ENCODE data around the gene TEKT3.

The TEKT3 gene

GRCh38 chr17:15341385-15341849 lies at the start of gene TEKT3:
Gene TEKT3 (minus strand): TSS chr17:15341597. CDS start chr17:15331585, 10,012 bp downstream.
- H3K4me3 ChIP-seq (ENCODE audit: control insufficient read depth, low read depth, low read length) = peak within 1 kb of the TSS; percentile 44
- peak; percentile 66 for DNase-seq (ENCODE audit: low read depth)
- no peak for TF ChIP-seq CTCF (conservative IDR thresholded peaks at IDR 0.05; ENCODE audit: control insufficient read depth, insufficient read depth, low read depth, low read length)

- H3K4me3 ChIP-seq (ENCODE audit: control insufficient read depth, low read depth, low read length) = no peak overlapping the region
- TF ChIP-seq CTCF (conservative IDR thresholded peaks at IDR 0.05; ENCODE audit: control insufficient read depth, insufficient read depth, low read depth, low read length) = no peak
- no peak for DNase-seq (ENCODE audit: low read depth)
Observed at GRCh38 chr17:15388356-15389041, 47.1 kb upstream of the TEKT3 start.

- H3K4me3 ChIP-seq (ENCODE audit: control insufficient read depth, low read depth, low read length) = no peak overlapping the region
- no peak for DNase-seq (ENCODE audit: low read depth)
- no peak for TF ChIP-seq CTCF (conservative IDR thresholded peaks at IDR 0.05; ENCODE audit: control insufficient read depth, insufficient read depth, low read depth, low read length)
Observed at GRCh38 chr17:15386083-15386482, 44.7 kb upstream of the TEKT3 start.

GRCh38 chr17:15385305-15385704 lies 43.9 kb upstream of the TEKT3 start:
- TF ChIP-seq CTCF (conservative IDR thresholded peaks at IDR 0.05; ENCODE audit: control insufficient read depth, insufficient read depth, low read depth, low read length) = no peak
- H3K4me3 ChIP-seq (ENCODE audit: control insufficient read depth, low read depth, low read length) = no peak overlapping the region
- DNase-seq (ENCODE audit: low read depth) = no peak

GRCh38 chr17:15384142-15384787 lies 42.9 kb upstream of the TEKT3 start:
- no peak for TF ChIP-seq CTCF (conservative IDR thresholded peaks at IDR 0.05; ENCODE audit: control insufficient read depth, insufficient read depth, low read depth, low read length)
- DNase-seq (ENCODE audit: low read depth) = peak; percentile 39
- peak overlapping the region; percentile 32 for H3K4me3 ChIP-seq (ENCODE audit: control insufficient read depth, low read depth, low read length)

- DNase-seq (ENCODE audit: low read depth) = no peak
- no peak for TF ChIP-seq CTCF (conservative IDR thresholded peaks at IDR 0.05; ENCODE audit: control insufficient read depth, insufficient read depth, low read depth, low read length)
- no peak overlapping the region for H3K4me3 ChIP-seq (ENCODE audit: control insufficient read depth, low read depth, low read length)
Observed at GRCh38 chr17:15382914-15383313, 41.5 kb upstream of the TEKT3 start.

Data from fibroblast of mammary gland (primary cell).